HG02610 (cell line): ENCODE results near the gene BRD1.

ENCODE experiments used
- ATAC-seq: cut with Tn5 transposase; IDR thresholded peaks from one replicate; pipeline ENCODE4 v1.9.1; 2021; ENCODE audit warnings: mild to moderate bottlenecking, moderate library complexity; ENCODE audit not compliant: unreplicated experiment

Gene BRD1

GRCh38 chr22:49803737-49804375 lies 23.8 kb downstream of the BRD1 start:
- no peak for ATAC-seq

DNA sequence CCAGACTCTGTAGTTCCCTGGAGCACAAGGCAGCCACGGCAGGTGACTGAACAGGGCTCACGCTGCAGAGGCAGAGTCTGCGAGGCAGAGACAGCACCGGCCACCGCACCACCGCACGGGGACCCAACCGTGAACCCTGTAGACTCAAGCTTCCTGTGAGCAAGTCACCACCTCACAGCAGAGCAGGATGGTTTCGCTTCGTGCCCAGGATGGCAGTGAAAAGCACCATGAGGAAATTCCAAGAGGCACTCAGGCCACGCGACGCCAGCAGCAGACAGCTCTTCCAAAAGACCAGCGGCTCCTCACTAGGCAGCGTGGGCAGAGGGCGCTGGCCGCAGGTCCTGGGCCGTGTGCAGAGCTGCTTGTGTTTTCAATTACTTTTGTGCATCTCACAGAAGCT lies 24.5 kb downstream of the BRD1 start:
- no peak for ATAC-seq

- ATAC-seq = no peak
These were observed 26.1 kb downstream of the BRD1 start for GRCh38 chr22:49801391-49802060.

DNA sequence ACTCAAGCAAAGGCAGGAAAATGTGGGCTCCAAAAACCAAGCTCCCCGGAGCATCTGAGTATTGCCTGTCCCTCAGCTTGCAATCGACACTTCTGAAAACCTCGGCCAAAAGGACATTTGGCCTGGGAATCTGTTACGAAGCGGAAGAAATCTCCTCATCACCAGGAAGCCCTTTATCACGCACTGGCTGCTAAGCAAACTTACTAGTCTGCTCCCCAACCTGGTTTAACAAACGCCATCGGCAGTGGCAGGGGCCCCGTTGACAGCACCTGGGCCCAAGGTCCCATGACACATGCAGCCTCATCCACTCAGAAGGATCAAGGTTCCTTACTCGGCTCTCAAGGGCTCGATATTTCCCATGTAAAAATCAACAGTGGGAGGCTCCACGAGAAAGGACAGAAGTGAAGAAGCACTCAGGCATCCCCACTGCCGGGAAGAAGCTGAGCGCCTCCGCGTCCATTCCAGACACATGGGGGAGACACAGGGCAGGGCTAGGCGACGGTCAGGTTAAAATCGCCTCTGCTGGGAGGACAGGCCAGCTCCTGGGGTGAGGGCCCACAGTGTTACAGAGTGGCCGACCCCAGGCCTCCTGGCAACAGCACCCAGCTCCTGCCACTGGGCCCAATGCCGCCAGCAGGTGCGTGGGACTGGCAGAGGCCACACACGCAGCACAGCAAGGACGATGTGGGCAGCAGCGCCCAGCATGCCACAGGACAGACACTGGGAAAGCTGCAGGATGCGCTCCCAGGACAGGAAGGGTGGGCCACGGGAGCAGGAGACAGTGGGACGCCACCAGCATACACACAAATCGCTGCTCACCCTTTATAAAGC lies 27.1 kb downstream of the BRD1 start:
- no peak for ATAC-seq

DNA sequence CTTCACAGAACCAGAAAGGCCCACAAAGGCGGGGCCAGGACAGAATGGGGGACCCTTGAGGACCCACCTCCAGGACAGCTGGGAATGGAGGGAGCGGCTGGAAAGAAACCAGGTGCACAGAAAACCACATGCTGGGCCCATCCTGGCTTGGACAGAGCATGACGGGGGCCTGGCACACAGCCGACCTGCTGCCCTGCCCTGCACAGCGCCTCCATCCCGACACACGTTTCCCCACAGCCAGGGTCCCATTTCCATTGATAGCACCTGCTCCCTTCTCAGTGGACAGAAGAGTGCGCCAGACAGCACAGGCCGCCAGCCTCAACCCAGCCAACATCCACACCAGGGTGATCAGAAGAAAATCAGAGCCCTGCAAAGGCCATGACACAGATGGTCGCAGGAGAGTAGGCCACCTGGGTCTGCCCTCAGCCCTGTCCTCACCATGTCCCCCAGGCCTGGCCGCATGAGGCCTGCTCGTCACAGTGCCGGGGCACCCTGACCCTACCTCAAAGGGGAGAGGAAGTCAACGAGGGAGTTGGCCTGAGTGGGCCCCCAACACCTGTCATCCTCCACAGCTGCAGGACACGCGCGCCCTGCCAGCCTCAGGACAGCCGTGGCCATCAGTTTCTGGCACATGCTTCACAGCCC lies 28.1 kb downstream of the BRD1 start:
- no peak for ATAC-seq

GRCh38 chr22:49798486-49799151 lies 29.1 kb downstream of the BRD1 start:
- no peak for ATAC-seq

DNA sequence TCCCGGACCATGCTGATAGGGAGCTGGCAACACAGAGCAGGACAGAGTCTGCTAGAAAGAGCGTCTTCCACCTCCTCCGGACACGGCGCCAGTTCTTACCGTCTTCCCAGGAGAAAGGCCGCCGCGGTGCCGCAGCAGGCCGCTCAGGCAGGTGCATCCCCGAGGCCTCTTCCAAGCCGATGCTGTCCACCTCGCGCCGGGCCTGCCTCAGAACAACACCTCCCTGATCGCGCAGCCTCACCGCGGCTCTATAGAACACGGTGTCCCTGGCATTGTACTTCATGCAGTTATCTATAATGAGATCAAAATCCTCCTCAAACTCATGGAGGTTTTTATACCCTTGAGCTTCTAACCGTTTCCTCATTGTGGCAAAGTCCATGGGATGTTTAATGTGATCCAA lies 30.0 kb downstream of the BRD1 start:
- ATAC-seq = no peak

DNA sequence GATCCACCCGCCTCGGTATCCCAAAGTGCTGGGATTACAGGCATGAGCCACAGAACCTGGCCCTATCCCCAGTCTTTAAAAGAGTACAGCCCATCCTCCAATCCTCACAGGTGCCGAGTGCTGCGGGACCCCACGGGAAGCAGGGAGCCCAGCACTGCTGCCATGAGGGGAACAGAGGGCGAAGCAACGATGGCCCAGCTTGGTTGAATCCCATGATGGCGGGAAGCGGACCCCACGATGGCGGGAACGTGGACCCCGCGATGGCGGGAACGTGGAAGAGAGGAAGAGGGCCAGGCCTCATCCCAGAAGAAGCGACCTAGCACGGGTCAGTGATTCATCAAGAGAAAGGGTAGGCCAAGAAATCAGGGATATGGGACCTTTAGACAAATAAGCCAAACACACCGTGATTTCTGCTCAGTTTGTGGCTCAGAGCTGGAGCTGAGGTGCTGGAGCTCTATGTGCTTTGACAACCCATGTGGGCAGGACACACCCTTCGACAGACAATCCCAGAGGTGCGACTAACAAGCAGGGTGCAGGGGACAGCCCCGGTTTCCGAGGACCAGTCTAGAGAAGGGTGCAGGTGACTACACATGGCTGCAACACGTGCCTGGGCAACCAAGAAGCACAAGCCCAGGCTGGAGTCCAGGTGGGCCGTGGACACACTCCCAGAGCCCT lies 30.9 kb downstream of the BRD1 start:
- no peak for ATAC-seq

- ATAC-seq = no peak
These were observed 32.2 kb downstream of the BRD1 start for GRCh38 chr22:49795521-49795920.

GRCh38 chr22:49793871-49794270 lies 33.8 kb downstream of the BRD1 start:
- ATAC-seq = no peak

DNA sequence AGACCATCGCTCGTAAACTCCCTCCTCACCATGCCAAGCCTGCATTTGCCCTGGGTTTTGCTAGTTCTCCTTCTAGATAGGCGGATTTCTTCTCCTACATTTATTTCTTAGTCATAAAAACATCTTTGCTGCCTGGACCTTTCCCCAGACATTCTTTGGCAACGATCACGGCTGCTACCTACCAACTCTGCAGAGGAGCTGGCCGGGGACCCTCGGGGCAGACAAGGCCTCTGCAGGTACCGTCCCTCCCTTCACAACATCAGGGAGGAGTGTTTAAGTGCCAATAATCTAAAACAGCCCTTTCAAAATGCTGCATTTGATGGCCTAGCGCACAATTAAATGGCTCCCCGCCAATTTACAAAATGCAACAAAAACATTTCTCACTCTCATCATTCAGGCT lies 34.4 kb downstream of the BRD1 start:
- ATAC-seq = no peak

GRCh38 chr22:49792107-49792506 lies 35.6 kb downstream of the BRD1 start:
- ATAC-seq = no peak

GRCh38 chr22:49791682-49792081 lies 36.0 kb downstream of the BRD1 start:
- no peak for ATAC-seq

GRCh38 chr22:49790912-49791311 lies 36.8 kb downstream of the BRD1 start:
- no peak for ATAC-seq

GRCh38 chr22:49789289-49790141 lies 38.2 kb downstream of the BRD1 start:
- ATAC-seq = no peak

DNA sequence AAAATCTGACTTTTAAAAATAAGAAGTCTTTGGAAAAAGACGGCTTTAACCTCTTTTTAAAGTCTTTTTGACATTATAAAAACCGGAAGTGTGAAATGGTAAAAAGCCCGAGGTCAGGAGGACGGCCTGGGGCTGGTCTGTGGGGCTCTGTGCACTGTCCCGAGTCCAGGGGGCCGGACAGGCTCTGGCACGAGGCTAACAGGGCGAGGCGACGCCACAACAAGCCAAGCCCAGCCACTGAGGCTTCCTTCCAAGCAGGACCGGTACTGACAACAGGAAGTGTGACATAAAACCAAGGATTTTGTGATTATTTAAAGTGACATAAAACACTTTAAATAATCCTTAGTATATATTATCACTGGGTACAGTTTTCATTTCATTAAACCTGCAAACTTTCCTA lies 39.2 kb downstream of the BRD1 start:
- ATAC-seq = no peak

- ATAC-seq = no peak
These were observed 39.8 kb downstream of the BRD1 start for GRCh38 chr22:49787861-49788260.

DNA sequence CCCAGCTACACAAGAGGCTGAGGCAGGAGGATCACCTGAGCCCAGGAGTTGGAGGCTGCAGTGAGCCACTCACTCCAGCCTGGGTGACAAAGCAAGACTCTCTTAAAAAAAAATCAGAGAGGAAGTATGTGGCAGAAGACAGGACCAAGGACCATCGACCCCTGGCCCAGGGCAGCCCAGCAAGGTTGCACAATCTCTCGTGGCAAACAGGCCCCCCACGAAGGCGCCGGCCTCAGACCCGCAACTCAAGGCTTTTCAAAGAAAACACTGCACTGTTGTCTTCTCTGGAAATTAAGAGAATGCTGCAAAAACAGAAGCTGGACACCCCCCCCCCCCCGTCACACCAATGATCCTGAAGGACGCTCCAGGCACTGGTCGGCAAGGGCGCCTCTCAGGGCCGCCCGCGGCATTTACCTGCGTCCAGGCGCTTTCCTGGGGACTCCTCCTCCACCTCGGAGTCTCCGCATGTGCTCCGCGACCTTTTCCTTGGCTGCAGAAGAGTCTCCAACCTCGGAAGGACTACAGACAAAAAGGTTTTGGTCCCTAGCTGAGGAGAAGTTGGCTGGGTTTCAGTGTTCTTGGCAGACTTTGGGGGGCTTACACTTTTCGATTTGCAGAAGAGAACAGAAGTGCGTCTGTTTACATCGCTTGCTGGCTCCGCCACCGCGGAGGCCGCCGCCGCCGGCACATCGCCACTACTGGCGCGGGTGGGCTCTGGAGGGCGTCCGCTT lies 40.5 kb downstream of the BRD1 start:
- no peak for ATAC-seq
